Activated CD8-positive, alpha-beta memory T cell treated with anti-CD3 and anti-CD28 coated beads, Interleukin-2, amount 50 U/mL, for 48 hours (primary cell): ENCODE results near the gene GOLGB1.
"Not testable (repeated sequence)": the region's sequence is repeated elsewhere in the genome, so short reads cannot be mapped to it uniquely, and the experiment has no call there.

Experiments used
- DNase-seq: peaks from one replicate; pipeline ENCODE4 v3.0.0-alpha.2; 2020

Gene GOLGB1

DNA sequence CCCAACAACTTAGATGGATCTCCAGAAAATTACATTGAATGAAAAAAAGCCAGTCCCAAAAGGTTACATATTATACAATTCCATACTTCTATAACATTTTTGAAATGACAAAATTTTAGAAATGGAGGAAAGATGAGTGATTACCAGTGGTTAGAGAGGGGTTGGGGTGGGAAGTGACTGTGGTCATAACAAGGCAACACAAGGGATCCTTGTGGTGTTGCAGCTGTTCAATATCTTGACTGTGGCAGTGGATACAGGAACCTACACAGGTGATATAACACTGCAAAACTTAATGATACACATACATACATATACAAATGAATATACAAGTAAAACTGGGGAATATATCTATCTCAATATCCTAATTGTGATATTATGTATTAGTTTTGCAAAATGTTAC is 9.6 kb downstream of the GOLGB1 start:
- no peak for DNase-seq

DNA sequence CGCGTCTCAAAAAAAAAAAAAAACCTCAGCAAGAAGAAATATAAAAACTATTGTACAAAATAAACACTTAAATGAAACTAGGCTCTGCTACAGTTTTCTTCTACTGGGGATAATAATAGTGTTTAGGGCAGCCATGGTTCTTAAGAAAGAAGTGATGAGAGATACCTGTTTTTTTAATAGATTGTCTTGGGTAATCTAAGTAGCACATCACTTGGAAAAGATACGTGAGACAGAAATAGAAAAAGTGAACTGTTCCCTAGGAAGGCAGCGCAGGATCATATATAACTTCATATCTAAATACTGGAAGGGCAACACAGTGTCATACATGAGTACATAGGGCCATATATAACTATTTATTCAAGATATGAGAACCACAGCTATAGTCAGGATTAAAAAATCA is 11.9 kb downstream of the GOLGB1 start:
- DNase-seq: no peak

DNA sequence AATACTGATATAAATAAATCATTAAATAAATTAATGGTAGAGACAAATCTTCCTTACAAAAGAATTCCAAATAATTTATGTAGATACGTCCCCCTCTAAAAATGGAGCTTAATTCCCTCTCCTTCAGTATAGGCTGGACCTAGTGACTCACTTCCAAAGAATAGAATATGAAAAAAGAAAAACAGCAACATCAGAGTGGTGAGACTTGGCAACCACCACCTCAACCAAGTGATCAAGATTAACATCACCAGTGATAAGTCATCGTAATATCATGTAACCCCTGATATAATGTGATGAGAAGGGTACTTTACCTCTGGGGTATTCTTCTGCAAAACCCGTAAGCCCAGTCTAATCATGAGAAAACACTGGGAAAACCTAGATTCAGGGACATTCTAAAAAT is 13.4 kb downstream of the GOLGB1 start:
- DNase-seq: no peak

DNA sequence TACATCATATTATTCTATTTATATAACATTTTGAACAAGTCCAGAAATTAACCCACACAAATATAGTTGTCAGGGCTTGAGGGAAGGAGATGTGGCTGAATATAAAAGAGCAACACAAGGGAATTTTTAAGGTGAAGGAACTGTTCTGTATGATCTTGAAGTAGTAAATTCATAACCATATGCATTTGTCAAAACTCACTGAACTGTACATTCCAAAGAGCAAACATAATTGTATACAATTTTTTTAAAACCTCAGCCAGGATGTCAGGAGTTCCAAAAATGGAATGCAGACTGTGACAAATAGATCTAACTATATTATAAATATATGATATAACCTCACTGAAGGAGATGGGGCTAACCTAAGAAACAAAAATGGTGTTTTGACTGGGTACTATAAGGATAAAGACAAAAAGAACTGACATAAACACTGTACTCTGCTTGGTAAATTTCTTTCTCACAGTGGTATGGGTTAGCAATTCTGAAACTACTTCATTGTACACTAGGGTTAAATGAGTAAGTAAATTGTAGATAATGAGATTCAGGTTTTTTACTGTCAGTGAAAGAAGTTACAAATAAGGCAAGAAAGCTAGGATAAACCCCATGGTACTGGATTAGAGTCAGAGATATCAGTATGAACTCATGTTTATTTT is 14.4 kb downstream of the GOLGB1 start:
- DNase-seq: no peak

DNA sequence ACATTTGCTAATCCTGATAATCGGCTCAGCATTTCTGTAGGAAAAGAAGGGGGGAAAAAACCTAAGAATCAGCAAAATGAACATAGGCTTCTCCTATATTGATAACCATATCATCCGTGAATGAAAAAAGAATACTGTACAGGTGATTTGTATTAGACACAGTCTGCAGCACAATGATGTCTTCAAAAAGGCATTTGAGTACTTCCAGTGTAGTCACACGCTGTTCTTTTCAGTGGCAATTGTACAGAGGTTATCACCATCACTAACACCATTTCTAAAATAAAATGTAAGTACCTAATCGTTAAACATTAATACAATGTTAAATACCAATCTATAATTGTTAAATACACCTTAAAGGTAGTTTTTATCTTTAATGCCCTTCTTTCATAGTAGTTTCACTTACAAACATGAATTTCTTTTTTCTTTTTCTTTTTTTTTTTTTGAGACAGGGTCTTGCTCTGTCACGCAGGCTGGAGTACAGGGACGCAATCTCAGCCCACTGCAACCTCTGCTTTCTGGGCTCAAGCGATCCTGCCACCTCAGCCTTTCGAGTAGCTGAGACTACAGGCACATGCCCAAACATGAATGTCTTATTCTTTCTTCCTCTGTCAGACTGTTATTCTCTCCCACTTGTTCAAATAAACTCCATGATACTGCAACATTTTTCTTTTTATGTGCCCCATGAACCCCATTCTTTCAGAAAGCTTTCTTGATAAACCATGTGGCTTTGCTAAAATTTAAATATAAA is 18.4 kb downstream of the GOLGB1 start:
- DNase-seq: no peak

DNA sequence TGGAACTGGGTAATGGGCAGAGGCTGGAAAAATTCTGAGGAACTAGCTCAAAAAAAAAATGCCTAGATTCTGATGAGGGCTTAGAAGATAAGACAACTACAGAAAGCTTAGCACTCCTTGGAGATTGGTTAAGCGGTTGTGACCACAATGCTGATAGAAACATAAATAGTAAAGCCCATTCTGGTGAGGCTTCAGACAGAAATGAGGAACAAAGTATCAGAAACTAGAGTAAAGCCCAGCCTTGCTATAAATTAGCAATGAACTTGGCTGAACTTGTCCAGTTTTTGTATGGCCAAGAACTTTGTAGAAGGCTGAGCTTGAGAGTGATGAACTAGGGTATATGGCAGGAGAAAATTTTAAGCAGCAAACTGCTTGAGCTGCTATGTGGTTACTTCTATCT is 25.4 kb downstream of the GOLGB1 start:
- no peak for DNase-seq

DNA sequence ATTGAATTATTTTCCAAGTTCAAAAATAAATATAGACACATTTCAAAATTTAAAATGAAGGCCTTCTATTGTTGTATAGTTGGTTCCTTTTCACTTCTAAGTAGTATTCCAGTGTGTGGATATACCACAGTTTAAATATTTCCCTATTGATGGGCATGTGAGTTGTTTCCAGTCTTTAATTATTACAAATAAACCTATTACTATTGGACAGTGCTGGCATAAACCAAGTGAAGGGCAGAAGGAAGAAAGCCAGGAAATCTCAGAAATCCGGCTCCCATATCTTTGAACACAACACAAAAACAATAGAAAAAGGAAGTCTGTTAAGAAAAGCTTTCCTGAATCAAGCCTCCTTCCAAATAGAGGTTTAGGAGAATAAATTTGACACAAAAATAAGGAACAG is 26.1 kb downstream of the GOLGB1 start:
- no peak for DNase-seq

DNA sequence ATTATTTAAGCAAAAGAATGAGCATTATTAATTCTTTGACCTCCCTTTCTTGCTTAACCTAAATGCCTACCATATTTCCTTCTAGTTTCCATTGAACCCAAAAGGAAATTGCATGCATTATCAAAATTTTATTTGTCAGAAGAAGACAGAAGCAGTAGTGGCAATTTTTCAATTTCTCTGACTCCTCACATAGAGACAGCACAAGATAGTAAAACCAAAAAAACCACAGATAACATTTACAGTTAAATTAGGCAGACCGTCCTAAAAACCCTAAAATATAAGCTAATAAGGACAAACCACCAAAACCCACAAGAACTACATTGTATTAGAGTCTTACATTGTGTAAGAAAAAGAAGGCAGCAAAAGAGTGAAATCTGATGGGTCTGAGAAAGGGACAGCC is 27.1 kb downstream of the GOLGB1 start:
- no peak for DNase-seq

DNA sequence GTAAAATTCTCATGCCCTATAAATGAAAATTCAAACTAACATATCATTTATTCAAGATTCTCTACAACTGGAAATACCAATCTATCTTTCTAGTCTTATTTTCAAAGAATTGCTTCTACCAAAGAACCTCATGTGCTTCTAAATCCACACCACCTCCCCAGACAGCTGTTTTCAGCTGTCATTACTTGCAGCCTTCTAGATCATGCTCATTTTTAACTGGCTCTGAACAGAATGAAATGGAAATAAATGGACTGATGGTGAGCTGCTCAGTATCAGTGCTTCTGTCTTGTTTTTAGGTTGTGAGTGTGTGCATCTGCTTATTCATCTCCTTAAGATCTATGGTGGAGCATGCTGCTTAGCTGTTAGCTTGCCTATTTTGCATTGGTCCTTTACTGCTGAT is 29.4 kb downstream of the GOLGB1 start:
- no peak for DNase-seq

DNA sequence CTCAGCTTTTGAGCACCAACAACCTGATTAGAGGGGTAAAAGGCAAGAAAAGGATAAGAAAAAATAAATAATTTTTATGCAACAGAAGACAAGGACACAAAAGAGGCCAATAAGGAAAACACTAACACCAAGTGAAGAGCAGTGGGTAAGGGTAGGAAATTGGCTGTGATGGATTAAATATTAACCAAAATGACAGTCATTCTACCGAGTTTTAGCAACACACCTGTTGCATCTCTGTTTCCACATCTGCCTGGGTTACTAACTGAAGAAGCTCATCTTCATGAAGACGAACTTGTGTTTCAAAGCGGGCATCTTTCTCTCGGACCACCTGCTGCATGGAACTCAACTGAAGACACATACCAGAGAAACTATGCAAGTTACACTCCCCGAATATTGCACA is 30.1 kb downstream of the GOLGB1 start:
- no peak for DNase-seq

DNA sequence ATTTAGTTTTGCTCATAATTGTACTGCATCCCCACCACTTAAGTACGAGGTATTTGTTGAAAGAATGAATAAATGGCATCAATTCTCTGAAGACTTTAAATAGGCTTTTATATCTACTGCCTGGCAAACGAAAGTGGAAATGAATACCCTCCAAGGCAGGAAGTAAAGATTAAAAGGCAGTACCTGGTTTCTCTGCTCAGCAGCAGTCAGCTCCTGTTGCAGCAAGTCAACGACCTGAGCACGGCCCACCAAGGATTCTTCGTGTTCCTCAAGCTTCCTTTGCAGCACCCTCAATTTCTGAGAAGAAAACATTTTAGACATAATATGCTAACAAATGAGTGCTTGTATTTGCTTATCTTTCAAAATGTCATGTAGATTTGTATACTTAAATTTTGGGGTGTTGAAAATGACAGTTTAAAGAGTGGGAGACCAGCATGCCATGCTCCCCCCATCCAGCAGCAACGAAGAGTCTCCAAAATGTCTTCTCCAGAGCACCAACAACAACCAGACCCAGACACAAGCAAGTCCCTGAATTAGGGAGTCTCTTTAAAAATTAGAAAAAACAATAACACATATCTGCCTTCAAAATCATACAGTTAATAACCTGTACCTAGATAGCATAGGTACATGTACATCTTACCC is 31.2 kb downstream of the GOLGB1 start:
- no peak for DNase-seq

DNA sequence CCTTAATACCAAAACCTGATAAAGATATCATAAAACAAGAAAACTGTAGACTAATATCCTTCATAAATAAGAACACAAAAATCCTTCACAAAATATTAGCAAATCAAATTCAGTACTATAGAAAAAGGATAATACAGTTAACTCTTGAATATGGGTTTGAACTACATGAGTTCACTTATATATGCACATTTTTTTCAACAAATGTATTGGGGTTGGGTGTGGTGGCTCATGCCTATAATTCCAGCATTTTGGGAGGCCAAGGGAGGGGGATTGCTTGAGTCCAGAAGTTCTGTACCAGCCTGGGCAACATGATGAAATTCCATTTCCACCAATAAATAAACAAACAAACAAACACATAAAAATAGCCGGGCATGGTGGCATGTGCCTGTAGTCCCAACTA is 39.2 kb downstream of the GOLGB1 start:
- DNase-seq: no peak

DNA sequence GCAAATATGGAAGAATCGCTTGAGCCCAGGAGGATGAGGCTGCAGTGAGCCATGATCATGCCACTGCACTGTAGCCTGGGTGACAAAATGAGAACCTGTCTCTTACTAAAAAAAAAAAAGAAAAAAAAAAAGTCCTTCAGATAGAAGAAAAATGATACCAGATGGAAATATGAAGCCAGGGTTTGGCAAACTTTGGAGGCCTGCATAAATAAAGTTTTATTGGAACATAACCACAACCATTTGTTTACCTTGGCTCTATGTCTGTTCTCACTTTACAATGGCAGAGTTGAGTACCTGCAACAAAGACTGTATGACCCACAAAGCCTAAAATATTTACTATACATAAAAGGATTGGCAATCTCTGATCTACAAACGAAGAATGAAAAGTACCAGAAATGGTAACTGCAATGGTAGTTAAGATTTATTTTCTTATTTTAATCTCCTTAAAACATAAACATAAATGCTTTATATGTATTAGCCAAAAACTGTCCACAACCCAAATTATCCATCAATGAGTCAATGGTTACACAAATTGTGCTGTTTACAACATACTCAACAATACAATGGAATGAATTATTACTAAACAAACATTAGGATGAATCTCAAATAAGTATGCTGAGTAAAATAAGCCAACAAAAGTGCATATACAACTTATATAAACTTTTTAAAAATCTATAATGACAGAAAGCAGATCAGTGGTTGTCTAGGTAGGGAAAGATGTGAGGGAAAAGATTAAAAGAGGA is 41.8 kb downstream of the GOLGB1 start:
- DNase-seq: no peak

DNA sequence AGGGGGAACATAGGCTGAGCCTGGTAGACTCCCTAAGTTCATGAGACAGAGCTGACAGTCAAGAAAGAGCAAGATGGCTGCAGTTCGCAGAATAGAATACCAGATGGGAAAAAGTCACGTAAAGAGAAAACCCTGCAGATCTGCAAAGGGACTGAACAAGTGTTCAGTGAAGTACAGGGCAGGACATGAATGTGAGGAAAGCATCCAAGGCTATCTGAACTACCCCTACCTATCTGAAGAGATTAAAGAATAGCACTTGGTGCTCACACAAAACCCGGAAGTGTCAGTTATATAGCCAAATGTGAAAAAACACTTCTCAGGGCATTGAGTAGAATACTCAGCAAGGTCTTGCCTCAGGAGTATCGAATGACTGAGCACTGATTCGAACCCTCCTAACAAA is 44.0 kb downstream of the GOLGB1 start:
- no peak for DNase-seq

DNA sequence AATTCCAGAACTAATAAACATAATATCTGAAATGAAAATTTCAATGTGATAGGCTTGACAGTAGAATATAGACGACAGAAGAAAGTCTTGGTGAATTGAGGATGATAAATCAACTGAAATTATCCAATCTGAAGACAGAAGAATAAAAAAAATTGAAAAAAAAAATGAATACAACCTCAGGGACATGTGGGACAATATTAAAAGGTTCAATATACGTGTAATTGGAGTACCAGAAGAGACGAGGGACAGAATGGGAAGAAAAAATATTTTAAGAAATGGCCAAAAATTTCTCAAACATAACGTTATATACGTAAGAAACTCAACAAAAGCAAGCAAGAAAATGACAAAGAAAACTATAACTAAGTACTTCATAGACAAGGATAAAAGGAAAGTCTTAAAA is 45.6 kb downstream of the GOLGB1 start:
- DNase-seq: no peak

DNA sequence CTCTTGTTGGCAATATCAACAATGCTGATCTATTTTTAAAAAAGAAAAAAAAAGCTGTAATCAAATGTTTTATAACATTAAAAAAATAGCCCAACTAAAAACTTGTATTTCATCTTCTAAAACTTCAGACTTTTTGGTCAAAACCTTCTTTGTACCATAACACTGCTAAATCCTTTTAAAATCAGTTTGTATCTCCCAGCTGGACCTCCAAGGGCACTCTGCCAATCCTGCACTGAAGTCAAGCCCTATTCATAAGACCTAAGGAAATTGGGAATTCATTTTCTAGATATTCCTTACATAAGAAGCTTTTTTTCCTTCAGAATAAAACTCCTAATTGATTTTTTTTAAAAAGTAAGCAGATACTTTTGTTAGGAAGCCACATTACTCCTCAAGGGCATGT is 50.6 kb downstream of the GOLGB1 start:
- no peak for DNase-seq

DNA sequence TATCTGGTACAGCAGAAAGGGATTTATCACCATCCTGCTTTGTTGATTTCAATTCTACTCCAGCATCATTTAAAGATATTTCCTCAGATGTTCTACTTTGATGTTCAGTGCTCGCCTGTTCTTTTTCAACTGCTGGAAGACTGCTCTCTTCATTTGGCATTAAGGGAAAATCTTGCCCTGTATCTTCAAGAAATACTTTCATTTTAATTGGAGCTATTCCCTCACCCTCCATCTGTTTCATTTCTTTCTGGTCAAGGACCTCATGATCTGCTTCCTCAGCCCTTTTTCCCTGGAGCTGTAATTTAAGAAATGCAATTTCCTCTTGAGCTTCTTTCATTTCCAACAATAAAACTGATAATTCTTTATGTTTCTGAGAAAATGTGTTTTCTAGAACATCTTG is 51.1 kb downstream of the GOLGB1 start:
- no peak for DNase-seq

DNA sequence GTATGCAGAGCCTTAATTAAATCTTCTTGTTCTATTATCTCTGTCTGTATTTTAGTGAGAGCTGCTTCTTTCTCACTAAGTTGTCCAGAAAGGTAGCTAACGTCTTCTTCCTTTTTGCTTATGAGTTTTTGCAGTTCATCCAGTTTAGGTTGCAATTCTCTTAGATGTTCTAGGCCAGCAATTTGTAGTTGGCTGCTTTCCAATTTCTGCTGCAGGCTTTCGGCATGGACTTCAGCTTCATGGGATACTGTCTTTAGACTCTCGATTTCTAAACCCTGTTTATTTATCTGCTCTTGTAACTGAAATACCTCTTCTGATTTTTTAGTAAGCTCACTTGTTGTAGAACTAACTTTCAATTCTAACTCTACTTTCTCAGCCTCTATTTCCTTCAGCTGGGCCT is 53.4 kb downstream of the GOLGB1 start:
- no peak for DNase-seq

DNA sequence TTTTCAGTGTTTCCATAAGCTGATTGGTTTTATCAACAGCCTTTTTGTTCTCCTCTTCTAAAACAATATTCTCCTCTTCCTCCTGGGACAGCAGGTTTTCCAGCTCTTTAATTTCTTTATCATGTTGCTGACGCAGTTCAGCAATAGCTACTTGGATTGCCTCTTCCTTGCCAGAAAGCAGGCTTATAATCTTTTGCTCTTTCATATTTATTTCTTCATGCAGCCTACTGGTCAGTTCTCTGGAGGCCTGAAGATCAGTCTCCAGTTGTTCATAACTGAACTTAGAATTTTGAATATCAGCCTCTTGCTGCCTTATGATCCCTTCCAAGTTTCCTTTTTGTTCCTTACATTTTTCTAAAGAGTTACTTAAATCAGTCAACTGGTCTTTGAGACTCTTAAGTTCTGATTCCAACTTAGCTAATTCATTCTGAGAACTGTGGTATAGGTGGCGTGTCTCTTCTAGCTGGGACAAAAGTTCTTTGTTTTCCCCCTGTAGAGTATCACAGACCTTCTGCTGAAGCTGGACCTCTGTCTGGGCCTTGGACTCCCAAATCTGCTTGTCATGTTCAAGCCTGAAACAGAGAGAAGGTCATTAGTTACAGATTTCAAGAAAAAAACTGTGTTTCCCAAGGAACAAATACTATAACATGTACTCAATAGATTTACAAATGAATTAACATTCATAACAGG is 57.4 kb downstream of the GOLGB1 start:
- DNase-seq: no peak

DNA sequence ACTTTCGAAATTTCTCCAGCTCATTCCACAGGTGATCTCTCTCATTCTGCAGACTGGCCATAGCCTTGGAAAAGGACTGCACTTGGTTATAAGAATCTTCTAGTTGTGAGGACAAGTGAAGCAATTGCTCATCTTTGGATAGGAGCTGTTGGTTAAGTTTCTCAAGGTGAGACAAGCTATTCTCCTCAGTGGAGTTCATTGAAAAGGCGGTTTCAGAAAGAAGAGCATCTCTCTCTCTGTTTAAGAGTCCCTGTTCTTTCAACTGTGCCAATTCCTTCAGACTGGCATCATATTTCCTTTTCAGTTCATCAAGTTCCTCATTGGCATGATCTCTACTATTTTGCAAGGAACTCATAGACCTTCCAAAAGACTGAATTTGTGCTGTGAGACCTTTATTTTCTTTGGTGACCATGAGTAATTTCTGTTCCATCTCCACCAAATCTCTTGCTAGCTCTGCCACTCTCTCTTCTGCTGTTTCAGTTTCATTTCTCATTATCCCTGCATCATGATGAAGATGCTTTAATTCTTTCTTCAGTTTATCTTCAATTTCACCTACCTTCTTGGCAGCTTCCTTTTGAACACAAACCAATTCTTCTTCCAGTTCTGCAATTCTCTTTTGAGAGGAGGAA is 58.6 kb downstream of the GOLGB1 start:
- no peak for DNase-seq

DNA sequence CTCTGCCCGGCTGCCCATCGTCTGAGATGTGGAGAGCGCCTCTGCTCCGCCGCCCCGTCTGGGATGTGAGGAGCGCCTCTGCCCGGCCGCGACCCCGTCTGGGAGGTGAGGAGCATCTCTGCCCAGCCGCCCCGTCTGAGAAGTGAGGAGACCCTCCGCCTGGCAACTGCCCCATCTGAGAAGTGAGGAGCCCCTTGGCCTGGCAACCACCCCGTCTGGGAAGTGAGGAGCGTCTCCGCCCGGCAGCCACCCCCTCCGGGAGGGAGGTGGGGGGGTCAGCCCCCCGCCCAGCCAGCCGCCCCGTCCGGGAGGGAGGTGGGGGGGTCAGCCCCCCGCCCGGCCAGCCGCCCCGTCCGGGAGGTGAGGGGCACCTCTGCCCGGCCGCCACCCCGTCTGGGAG is 60.8 kb downstream of the GOLGB1 start:
- DNase-seq: not testable (repeated sequence)

DNA sequence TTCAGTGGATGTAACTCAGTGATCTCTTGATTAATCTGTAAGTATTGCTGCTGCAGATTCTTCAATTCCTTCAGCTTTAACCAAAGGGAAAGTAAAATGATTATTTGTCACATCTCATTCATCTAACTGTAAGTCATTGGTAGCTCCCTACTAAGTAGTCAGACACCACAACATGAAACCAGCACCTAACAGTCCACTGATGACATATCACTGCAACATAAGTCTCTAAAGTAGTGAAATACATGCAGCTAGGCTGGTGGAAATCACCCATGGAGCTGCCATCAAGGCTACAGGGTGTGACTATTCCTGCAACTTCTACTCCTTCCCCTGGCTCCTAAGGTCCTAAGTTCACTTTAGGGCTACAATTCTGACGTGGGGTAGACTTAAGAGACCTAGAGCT is 67.7 kb downstream of the GOLGB1 start:
- DNase-seq: no peak

DNA sequence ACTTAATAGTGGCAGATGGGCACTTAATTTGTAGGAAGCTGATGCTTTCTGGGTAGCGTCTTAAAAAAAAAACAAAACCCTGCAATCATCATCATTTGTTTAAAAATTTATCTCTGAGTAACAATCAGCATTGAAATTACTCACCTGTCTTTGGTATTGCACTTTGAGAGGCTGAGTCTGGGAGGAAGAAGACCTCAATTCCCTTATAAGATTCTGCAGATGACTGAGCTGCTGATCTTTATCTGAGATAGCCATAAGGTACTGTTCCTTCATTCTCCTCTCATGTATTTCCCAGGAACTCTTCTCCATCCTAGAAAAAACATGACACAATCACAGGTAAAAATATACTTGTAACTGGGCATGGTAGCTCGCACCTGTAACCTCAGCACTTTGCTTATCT is 72.4 kb downstream of the GOLGB1 start:
- no peak for DNase-seq
